HFF-Myc (cell line): ENCODE measurements around the gene PITPNM1.

ENCODE experiments used
- DNase-seq: peaks from one replicate; pipeline ENCODE4 v3.0.0-alpha.2; 2011; ENCODE audit warnings: low read depth; ENCODE audit errors: extremely low read depth
- H3K4me3 ChIP-seq: replicated peaks from 2 replicates; pipeline ENCODE4 v1.5.1; 2011; ENCODE audit warnings: low read depth, mild to moderate bottlenecking, control low read depth, low read length
- TF ChIP-seq, protein P1 (sequence below): IDR thresholded peaks from 2 replicates; pipeline ENCODE4 v1.5.1; 2012; ENCODE audit warnings: mild to moderate bottlenecking, low read depth, low read length, control low read depth; ENCODE audit errors: missing control alignments

The PITPNM1 gene

DNA sequence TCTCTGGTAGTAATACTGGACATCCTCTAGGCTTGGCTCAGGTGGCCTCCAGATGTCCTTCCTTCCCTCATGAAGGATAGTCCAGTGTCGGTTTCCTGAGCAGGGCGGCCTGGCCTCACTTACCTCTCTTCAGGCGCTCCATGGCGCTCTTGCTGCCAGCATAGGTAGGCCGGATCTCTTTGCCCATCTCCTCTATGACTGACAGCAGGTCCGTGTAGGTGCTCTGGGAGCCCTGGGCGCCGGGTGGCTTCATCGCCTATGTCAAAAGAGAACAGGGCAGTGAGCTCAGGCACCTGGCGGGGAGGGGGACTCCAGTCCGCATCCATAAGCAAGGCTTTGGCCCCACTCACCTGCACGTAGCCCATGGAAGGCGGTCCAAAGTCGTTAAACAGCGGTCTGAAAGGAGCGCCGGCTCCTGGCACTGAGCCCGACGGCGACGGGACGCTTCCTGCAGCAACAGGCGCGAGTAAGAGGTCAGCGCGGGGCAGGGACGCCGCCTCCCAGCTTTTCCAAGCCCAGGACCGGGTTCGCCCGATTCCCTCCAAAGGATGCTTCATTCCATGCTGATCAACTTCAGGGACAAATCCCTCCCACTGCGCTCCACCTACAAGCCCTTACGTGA lies 2.2 kb upstream of the PITPNM1 start:
- TF ChIP-seq, protein P1, sequence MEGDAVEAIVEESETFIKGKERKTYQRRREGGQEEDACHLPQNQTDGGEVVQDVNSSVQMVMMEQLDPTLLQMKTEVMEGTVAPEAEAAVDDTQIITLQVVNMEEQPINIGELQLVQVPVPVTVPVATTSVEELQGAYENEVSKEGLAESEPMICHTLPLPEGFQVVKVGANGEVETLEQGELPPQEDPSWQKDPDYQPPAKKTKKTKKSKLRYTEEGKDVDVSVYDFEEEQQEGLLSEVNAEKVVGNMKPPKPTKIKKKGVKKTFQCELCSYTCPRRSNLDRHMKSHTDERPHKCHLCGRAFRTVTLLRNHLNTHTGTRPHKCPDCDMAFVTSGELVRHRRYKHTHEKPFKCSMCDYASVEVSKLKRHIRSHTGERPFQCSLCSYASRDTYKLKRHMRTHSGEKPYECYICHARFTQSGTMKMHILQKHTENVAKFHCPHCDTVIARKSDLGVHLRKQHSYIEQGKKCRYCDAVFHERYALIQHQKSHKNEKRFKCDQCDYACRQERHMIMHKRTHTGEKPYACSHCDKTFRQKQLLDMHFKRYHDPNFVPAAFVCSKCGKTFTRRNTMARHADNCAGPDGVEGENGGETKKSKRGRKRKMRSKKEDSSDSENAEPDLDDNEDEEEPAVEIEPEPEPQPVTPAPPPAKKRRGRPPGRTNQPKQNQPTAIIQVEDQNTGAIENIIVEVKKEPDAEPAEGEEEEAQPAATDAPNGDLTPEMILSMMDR: no peak
- peak overlapping the region; percentile 65 for H3K4me3 ChIP-seq
- peak; percentile 51 for DNase-seq

- no peak for DNase-seq
- H3K4me3 ChIP-seq: peak overlapping the region; percentile 65
- TF ChIP-seq, protein P1: no peak
These were observed 1.4 kb upstream of the PITPNM1 start for GRCh38 chr11:67506426-67507051.

- peak; percentile 70 for DNase-seq
- TF ChIP-seq, protein P1: peak; percentile 98
- H3K4me3 ChIP-seq: peak overlapping the region; percentile 71
These were observed 638 bp upstream of the PITPNM1 start for GRCh38 chr11:67505605-67506396.

- no peak for DNase-seq
- TF ChIP-seq, protein P1: no peak
- peak overlapping the region; percentile 71 for H3K4me3 ChIP-seq
These were observed 886 bp downstream of the PITPNM1 start for GRCh38 chr11:67504005-67504949.

- TF ChIP-seq, protein P1: no peak
- peak overlapping the region; percentile 71 for H3K4me3 ChIP-seq
- no peak for DNase-seq
These were observed 1.8 kb downstream of the PITPNM1 start for GRCh38 chr11:67503119-67504004.
